Endothelial cell (in vitro differentiated cells): ENCODE measurements around the gene ANO6. TPM values are rescaled to one million over a fixed set of nuclear protein-coding genes. Genes with fewer than 3 reads are reported as not detected.

Experiments used
- DNase-seq: peaks from one replicate; pipeline ENCODE4 v3.0.0; 2021; ENCODE audit warnings: low spot score
- H3K27ac Mint-ChIP-seq: one replicate; pipeline ENCODE4 v1.8.0; 2021; ENCODE audit warnings: mixed read lengths, inconsistent platforms; ENCODE audit not compliant: unreplicated experiment
- H3K27me3 Mint-ChIP-seq: one replicate; pipeline ENCODE4 v1.8.0; 2021; ENCODE audit warnings: mild to moderate bottlenecking, moderate library complexity, mixed read lengths, inconsistent platforms; ENCODE audit not compliant: unreplicated experiment
- H3K36me3 Mint-ChIP-seq: one replicate; pipeline ENCODE4 v1.8.0; 2021; ENCODE audit warnings: mild to moderate bottlenecking, low read depth, mixed read lengths, inconsistent platforms; ENCODE audit not compliant: unreplicated experiment
- H3K4me1 Mint-ChIP-seq: one replicate; pipeline ENCODE4 v1.8.0; 2021; ENCODE audit warnings: mild to moderate bottlenecking, mixed read lengths, inconsistent platforms; ENCODE audit not compliant: unreplicated experiment
- H3K4me3 Mint-ChIP-seq: one replicate; pipeline ENCODE4 v1.8.0; 2021; ENCODE audit warnings: mild to moderate bottlenecking, mixed read lengths, inconsistent platforms; ENCODE audit not compliant: unreplicated experiment
- H3K9me3 Mint-ChIP-seq: one replicate; pipeline ENCODE4 v1.8.0; 2021; ENCODE audit warnings: mixed read lengths, inconsistent platforms; ENCODE audit not compliant: unreplicated experiment
- CTCF ChIP-seq: fragments of 200-600 bp; sonication (generic); IDR thresholded peaks from one replicate; pipeline ENCODE4 v1.5.0; 2021; ENCODE audit warnings: antibody characterized with exemption; ENCODE audit not compliant: unreplicated experiment
- total RNA-seq: library from RNA; stranded (reverse); fragmentation: NEBNext Ultra II Directional; extraction: Animal tissue kit (Norgen Biotek cat#: 25700); gene quantifications from one replicate; pipeline ENCODE4 v1.2.1, GENCODE V29; 2021; ENCODE audit not compliant: unreplicated experiment

ANO6 gene
- total RNA-seq, 1 donor from 2014 or later = 50.8 TPM

DNA sequence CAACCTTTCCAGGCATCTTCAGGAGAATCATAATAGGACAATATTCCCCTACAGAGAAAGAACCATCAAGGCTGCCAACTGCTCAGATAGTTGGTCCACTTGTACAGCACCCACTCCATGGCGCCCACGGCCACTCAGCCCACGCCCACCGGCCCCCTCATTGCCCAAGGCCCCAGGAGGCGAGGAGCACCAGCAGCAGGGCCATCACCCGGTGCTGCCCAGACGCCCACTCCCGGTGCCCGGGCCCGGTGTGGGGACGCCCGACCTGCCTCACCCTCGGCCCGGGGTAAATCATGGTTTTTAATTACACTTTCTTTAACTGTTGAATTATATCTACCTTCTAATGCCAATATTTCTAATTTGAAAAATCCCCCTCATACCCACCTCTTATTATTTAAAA lies 41.3 kb upstream of the ANO6 start:
- Mint-ChIP-seq H3K4me1 (no peaks in the 10 kb centered on the region), H3K27ac (no peak overlapping the region), H3K4me3 (no peak overlapping the region), H3K27me3 (no peaks in the 10 kb centered on the region), H3K9me3 (peaks cover 17% of the 10 kb centered on the region), H3K36me3 (peaks cover 42% of the 10 kb centered on the region)
- TF ChIP-seq CTCF = no peak
- no peak for DNase-seq

DNA sequence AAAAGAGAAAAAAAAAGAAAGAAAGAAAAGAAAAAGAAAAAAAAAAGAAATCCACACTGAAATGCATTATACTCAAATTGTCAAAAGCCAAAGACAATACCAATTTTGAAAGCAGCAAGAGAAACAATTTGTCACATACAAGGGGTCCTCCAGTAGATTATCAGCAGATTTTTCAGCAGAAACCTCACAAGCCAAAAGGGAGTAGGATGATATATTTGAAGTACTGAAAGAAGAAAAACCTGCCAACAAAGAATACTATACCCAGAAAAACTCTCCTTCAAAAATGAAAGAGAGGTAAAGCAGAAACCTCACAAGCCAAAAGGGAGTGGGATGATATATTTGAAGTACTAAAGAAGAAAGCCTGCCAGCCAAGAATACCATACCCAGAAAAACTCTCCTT lies 37.1 kb upstream of the ANO6 start:
- no peak for DNase-seq
- H3K9me3 Mint-ChIP-seq = peaks cover 17% of the 10 kb centered on the region
- no peak overlapping the region for H3K27ac Mint-ChIP-seq
- no peak overlapping the region for H3K4me3 Mint-ChIP-seq
- H3K27me3 Mint-ChIP-seq = no peaks in the 10 kb centered on the region
- peaks cover 4% of the 10 kb centered on the region for H3K4me1 Mint-ChIP-seq
- peaks cover 42% of the 10 kb centered on the region for H3K36me3 Mint-ChIP-seq
- no peak for TF ChIP-seq CTCF

GRCh38 chr12:45182511-45182910 lies 33.4 kb upstream of the ANO6 start:
- no peak overlapping the region for H3K4me3 Mint-ChIP-seq
- H3K27ac Mint-ChIP-seq = no peak overlapping the region
- no peaks in the 10 kb centered on the region for H3K27me3 Mint-ChIP-seq
- H3K36me3 Mint-ChIP-seq = peaks cover 13% of the 10 kb centered on the region
- H3K9me3 Mint-ChIP-seq = peaks cover 13% of the 10 kb centered on the region
- no peak for TF ChIP-seq CTCF
- H3K4me1 Mint-ChIP-seq = peaks cover 5% of the 10 kb centered on the region
- DNase-seq = no peak

- Mint-ChIP-seq H3K27ac (no peak overlapping the region), H3K4me1 (peaks cover 5% of the 10 kb centered on the region), H3K4me3 (no peak overlapping the region), H3K27me3 (no peaks in the 10 kb centered on the region), H3K36me3 (peaks cover 7% of the 10 kb centered on the region), H3K9me3 (peaks cover 6% of the 10 kb centered on the region)
- TF ChIP-seq CTCF = no peak
- DNase-seq = no peak
These were observed 32.6 kb upstream of the ANO6 start for GRCh38 chr12:45183246-45183645.

- Mint-ChIP-seq H3K27ac (no peak overlapping the region), H3K36me3 (no peaks in the 10 kb centered on the region), H3K27me3 (peaks cover 3% of the 10 kb centered on the region), H3K9me3 (no peaks in the 10 kb centered on the region), H3K4me3 (no peak overlapping the region), H3K4me1 (peaks cover 5% of the 10 kb centered on the region)
- DNase-seq = no peak
- TF ChIP-seq CTCF = no peak
These were observed 31.5 kb upstream of the ANO6 start for GRCh38 chr12:45184147-45184963.
